Progenitor cell of endocrine pancreas (in vitro differentiated cells): ENCODE results near the gene NTSR2. TPM values are rescaled to one million over a fixed set of nuclear protein-coding genes. Genes with fewer than 3 reads are reported as not detected.

Source experiments
- DNase-seq: peaks from one replicate; pipeline ENCODE4 v3.0.0; 2021; ENCODE audit warnings: low spot score; ENCODE audit not compliant: unreplicated experiment
- H3K27ac Mint-ChIP-seq: 2 replicates; pipeline ENCODE4 v1.8.0; 2021; ENCODE audit warnings: mild to moderate bottlenecking, moderate library complexity, mixed read lengths
- H3K27me3 Mint-ChIP-seq: 2 replicates; pipeline ENCODE4 v1.8.0; 2021; ENCODE audit warnings: mixed read lengths
- H3K36me3 Mint-ChIP-seq: 2 replicates; pipeline ENCODE4 v1.8.0; 2022; ENCODE audit warnings: mixed read lengths; ENCODE audit not compliant: insufficient read depth
- H3K4me1 Mint-ChIP-seq: 2 replicates; pipeline ENCODE4 v1.8.0; 2021; ENCODE audit warnings: low read depth, mixed read lengths
- H3K4me3 Mint-ChIP-seq: 2 replicates; pipeline ENCODE4 v1.8.0; 2021; ENCODE audit warnings: low read depth, mild to moderate bottlenecking, moderate library complexity, mixed read lengths
- H3K9me3 Mint-ChIP-seq: 2 replicates; pipeline ENCODE4 v1.8.0; 2021; ENCODE audit warnings: low read depth, mixed read lengths
- total RNA-seq: library from RNA; stranded (reverse); gene quantifications from 2 replicates; pipeline ENCODE4 v1.2.1, GENCODE V29; 2021
- TF ChIP-seq, protein P1 (sequence below): fragments of 200-600 bp; sonication (generic); IDR thresholded peaks from one replicate; pipeline ENCODE4 v1.5.0; 2021; ENCODE audit warnings: antibody characterized with exemption, mild to moderate bottlenecking; ENCODE audit not compliant: unreplicated experiment

Gene NTSR2
- total RNA-seq, 1 donor from 2014 or later = not detected

DNA sequence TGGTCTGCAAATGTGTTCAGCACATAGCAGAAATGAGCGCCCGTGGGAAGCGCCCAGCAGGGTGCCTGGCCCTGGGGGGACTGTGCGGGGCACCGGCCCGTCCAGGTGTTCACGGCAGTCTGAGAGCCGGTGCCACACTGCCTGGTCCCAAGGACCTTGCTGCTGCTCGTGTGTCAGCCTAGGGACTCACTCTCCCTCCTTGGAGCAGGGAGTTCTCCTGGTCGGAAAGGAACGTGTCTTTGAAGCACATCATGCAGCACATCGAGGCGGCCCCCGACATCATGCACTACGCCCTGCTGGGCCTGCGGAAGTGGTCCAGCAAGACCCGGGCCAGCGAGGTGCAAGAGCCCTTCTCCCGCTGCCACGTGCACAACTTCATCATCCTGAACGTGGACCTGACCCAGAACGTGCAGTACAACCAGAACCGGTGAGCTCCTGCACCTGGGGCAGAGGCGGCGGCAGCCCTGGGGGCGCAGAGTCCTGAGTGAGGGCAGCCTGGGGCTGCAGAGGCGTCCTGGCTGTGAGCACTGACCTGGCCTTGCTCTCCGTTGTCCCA, 36.0 kb downstream of the NTSR2 start:
- no peak overlapping the region for H3K4me3 Mint-ChIP-seq
- no peaks in the 10 kb centered on the region for H3K27me3 Mint-ChIP-seq
- TF ChIP-seq, protein P1, sequence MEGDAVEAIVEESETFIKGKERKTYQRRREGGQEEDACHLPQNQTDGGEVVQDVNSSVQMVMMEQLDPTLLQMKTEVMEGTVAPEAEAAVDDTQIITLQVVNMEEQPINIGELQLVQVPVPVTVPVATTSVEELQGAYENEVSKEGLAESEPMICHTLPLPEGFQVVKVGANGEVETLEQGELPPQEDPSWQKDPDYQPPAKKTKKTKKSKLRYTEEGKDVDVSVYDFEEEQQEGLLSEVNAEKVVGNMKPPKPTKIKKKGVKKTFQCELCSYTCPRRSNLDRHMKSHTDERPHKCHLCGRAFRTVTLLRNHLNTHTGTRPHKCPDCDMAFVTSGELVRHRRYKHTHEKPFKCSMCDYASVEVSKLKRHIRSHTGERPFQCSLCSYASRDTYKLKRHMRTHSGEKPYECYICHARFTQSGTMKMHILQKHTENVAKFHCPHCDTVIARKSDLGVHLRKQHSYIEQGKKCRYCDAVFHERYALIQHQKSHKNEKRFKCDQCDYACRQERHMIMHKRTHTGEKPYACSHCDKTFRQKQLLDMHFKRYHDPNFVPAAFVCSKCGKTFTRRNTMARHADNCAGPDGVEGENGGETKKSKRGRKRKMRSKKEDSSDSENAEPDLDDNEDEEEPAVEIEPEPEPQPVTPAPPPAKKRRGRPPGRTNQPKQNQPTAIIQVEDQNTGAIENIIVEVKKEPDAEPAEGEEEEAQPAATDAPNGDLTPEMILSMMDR = no peak
- no peak for DNase-seq
- H3K4me1 Mint-ChIP-seq = no peaks in the 10 kb centered on the region
- no peaks in the 10 kb centered on the region for H3K9me3 Mint-ChIP-seq
- H3K27ac Mint-ChIP-seq = no peak overlapping the region
- H3K36me3 Mint-ChIP-seq = peaks cover 23% of the 10 kb centered on the region

DNA sequence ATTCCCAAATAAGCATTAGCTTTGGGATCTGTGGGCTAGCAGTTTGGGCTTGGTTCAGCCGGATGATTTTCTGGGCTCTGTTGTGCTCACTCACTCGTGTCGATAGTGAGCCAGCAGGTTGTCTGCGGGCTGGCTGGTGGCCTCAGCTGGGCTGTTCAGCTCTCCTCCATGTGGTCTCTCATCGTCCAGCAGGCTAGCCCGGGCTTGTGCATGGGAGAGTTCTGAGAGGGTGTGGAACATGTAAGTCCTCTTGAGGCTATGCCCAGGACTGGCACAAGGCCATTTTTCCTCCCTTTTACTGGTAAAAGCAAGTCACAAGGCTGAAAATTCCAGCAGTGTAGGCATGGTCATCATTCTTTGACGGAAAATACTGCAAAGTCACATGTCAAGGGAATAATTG, 38.5 kb downstream of the NTSR2 start:
- Mint-ChIP-seq H3K27ac (no peak overlapping the region), H3K4me3 (no peak overlapping the region), H3K27me3 (no peaks in the 10 kb centered on the region), H3K9me3 (no peaks in the 10 kb centered on the region), H3K4me1 (no peaks in the 10 kb centered on the region), H3K36me3 (peaks cover 38% of the 10 kb centered on the region)
- TF ChIP-seq, protein P1 = no peak
- no peak for DNase-seq

DNA sequence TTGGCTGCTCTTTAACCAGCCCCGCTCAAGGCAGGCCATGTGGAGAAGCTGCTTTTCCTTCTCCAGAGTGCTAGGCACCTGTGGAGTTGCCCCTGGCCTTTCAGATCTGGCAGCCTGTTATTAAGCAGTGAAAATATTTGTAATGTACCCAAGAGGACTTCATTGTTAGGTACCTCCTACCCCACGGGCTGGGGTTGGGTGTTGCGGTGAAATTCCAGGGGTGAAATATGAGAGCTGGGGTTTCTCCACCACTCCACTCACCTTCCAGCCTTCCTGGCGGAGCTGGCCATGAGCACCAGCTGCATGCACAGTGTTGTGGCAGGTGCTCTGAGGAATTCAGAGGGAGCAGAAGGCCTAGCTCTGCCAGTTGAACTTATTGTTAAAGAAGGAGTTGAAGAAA, 39.1 kb downstream of the NTSR2 start:
- Mint-ChIP-seq H3K27ac (no peak overlapping the region), H3K4me3 (no peak overlapping the region), H3K27me3 (no peaks in the 10 kb centered on the region), H3K36me3 (peaks cover 42% of the 10 kb centered on the region), H3K9me3 (no peaks in the 10 kb centered on the region), H3K4me1 (no peaks in the 10 kb centered on the region)
- DNase-seq = no peak
- TF ChIP-seq, protein P1 = no peak

DNA sequence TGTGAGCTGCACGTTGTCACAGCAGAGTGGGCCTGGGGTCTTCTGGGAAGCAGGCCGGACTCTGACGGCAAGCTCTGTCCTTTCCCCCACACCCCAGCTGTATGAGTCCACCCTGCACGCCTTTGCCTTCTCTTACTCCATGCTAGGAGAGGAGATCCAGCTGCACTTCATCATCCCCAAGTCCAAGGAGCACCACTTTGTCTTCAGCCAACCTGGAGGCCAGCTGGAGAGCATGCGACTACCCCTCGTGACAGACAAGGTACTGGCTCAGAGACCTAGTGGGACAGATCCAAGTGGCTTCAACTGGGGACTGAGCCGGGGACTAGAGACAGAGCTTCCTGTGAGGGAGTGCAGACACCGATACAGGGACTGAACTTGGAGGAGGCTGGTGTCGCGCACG, 40.1 kb downstream of the NTSR2 start:
- Mint-ChIP-seq H3K36me3 (peaks cover 51% of the 10 kb centered on the region), H3K27ac (no peak overlapping the region), H3K4me3 (no peak overlapping the region), H3K4me1 (no peaks in the 10 kb centered on the region), H3K9me3 (no peaks in the 10 kb centered on the region), H3K27me3 (no peaks in the 10 kb centered on the region)
- TF ChIP-seq, protein P1 = no peak
- DNase-seq = no peak

DNA sequence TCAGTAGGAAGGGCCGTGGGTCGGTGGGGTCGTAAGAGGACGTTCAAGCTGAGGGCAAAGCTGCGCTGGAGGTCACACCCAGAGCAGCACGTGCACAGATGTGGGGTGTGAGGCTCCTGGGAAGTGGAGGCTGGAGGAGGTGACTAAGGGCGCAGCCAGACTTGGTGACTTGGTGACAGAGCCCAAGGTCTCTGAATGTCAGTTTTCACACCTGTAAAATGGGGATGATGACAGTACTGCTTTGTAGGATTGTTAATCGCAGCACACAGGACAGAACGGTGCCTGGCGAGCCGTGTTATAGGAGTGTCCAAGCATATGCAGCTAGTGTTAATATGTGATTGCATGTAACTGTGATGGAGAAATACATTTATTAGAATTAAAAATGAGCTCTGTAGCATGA, 40.8 kb downstream of the NTSR2 start:
- Mint-ChIP-seq H3K9me3 (no peaks in the 10 kb centered on the region), H3K4me3 (no peak overlapping the region), H3K4me1 (no peaks in the 10 kb centered on the region), H3K27ac (peak overlapping the region; percentile 24), H3K27me3 (no peaks in the 10 kb centered on the region), H3K36me3 (peaks cover 47% of the 10 kb centered on the region)
- TF ChIP-seq, protein P1 = no peak
- no peak for DNase-seq
